Colonic mucosa (tissue), 4 donors: Measurements from ENCODE around the gene HYOU1. TPM values are rescaled to one million over a fixed set of nuclear protein-coding genes. Genes with fewer than 3 reads are reported as not detected.

ENCODE experiments used
- DNase-seq: peaks from one replicate; pipeline ENCODE4 v3.0.0-alpha.2; 2020
- H3K27ac ChIP-seq: fragments of 200-600 bp; one replicate; pipeline ENCODE4 v1.8.0; 2021
- H3K27me3 ChIP-seq: fragments of 200-600 bp; one replicate; pipeline ENCODE4 v1.8.0; 2021
- H3K36me3 ChIP-seq: fragments of 200-600 bp; one replicate; pipeline ENCODE4 v1.8.0; 2021
- H3K4me1 ChIP-seq: fragments of 200-600 bp; one replicate; pipeline ENCODE4 v1.8.0; 2021; ENCODE audit warnings: mild to moderate bottlenecking
- H3K4me3 ChIP-seq: fragments of 200-600 bp; one replicate; pipeline ENCODE4 v1.8.0; 2021
- H3K9ac ChIP-seq, 2 donors: one replicate each; pipeline ENCODE4 v1.7.0; 2013; ENCODE audit warnings: control low read depth in 2 of 2, low read depth in 2 of 2, low read length in 2 of 2
- H3K9me3 ChIP-seq: fragments of 200-600 bp; one replicate; pipeline ENCODE4 v1.8.0; 2021
- intact Hi-C: fragments of 100-400 bp; cut with DNase I; formaldehyde crosslinking; loops from one replicate; pipeline ENCODE4 v1.14.1; 2022
- total RNA-seq, 2 donors: library from RNA; stranded (reverse); fragmentation: NEBNext Ultra II Directional in 1 of 2; extraction: Animal tissue kit (Norgen Biotek cat#: 25700) in 1 of 2; gene quantifications; one replicate each; pipeline ENCODE4 v1.2.1, GENCODE V29; 2021
- TF ChIP-seq, protein P1 (sequence below): fragments of 200-600 bp; IDR thresholded peaks from one replicate; pipeline ENCODE4 v1.8.0; 2022; ENCODE audit warnings: antibody characterized with exemption, mild to moderate bottlenecking
- donor health status: healthy.
- donor health status: DM: no; HTN: no; CAD: no.
- donor health status: DM: no; HTN: no; CAD: no.

Gene HYOU1
- total RNA-seq, 2 donors from 2014 or later, result 120 to 273 TPM

DNA sequence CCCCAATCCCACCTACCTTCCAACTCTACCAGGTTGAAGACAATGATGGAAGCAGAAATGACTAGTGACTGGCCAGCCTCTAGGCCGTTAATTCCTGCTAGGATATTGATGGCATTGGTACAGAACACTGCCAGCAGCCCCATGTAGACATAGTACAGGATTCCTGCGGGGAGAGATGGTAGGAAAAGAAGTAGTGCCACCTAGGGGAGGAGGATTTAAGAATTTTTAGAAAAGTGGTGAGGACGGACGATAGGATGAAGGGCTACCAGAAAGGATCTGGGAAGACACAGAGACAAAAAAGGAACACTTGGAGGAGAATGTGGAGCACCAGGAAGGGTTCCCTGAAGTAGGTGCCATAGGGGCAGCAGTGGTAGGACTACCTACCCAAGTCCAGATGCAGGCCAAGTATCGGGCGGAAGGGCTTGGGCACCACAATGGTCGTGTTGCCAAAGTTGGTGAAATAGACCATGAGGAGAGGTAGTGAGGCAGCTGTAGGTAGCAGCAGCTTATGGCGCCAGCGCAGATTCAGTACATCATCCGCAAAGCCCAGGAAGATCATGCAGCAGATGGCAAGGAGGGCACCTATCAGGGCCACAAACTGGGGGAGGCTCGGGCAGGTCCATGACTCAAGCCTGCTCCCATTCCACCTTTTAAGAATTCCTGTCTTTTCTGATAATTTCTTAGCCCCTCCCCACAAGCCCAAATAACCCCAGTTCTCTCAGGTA is 43.4 kb upstream of the HYOU1 start:
- Histone ChIP-seq H3K9me3 (no peaks in the 10 kb centered on the region), H3K4me3 (peak overlapping the region; percentile 86), H3K36me3 (peaks cover 5% of the 10 kb centered on the region), H3K4me1 (peaks cover 15% of the 10 kb centered on the region), H3K9ac (peak overlapping the region; percentile 67 to 88), H3K27me3 (no peaks in the 10 kb centered on the region), H3K27ac (no peak overlapping the region)
- TF ChIP-seq, protein P1, sequence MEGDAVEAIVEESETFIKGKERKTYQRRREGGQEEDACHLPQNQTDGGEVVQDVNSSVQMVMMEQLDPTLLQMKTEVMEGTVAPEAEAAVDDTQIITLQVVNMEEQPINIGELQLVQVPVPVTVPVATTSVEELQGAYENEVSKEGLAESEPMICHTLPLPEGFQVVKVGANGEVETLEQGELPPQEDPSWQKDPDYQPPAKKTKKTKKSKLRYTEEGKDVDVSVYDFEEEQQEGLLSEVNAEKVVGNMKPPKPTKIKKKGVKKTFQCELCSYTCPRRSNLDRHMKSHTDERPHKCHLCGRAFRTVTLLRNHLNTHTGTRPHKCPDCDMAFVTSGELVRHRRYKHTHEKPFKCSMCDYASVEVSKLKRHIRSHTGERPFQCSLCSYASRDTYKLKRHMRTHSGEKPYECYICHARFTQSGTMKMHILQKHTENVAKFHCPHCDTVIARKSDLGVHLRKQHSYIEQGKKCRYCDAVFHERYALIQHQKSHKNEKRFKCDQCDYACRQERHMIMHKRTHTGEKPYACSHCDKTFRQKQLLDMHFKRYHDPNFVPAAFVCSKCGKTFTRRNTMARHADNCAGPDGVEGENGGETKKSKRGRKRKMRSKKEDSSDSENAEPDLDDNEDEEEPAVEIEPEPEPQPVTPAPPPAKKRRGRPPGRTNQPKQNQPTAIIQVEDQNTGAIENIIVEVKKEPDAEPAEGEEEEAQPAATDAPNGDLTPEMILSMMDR, result peak; percentile 29
- DNase-seq, result no peak
- intact Hi-C loops, result no loop called here

DNA sequence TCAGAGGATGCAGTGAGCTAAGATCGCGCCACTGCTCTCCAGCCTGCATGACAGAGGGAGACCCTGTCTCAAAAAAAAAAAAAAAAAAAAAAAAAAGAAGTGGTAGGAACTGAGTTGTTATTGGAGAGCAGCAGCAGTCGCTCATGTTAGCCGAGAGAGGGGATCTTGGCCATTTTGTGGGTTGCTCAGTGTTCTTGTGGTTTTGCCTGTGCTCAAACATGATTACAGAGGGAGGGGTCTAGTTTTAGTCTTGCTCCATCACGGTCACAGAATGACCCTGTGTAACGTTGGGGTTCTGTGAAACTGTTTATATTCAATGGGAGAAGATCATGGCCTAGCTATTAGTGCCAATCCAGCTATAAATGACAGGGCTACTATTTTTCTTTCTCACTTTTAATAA is 42.7 kb upstream of the HYOU1 start:
- Histone ChIP-seq H3K9ac (no peak overlapping the region), H3K9me3 (no peaks in the 10 kb centered on the region), H3K27ac (no peak overlapping the region), H3K27me3 (no peaks in the 10 kb centered on the region), H3K4me1 (peaks cover 15% of the 10 kb centered on the region), H3K4me3 (no peak overlapping the region), H3K36me3 (peaks cover 5% of the 10 kb centered on the region)
- TF ChIP-seq, protein P1, result no peak
- DNase-seq, result no peak
- intact Hi-C loops, result loop anchor here (5.0 kb wide), 2 partner anchors 103 to 172 kb away; partner anchors contain the start of gene BCL9L

- peak overlapping the region; percentile 86 to 87 for H3K9ac ChIP-seq
- H3K27ac ChIP-seq, result peak overlapping the region; percentile 90
- intact Hi-C loops, result loop anchor here (5.0 kb wide), 2 partner anchors 107 to 168 kb away; partner anchors contain the start of gene BCL9L
- no peaks in the 10 kb centered on the region for H3K9me3 ChIP-seq
- peaks cover 5% of the 10 kb centered on the region for H3K36me3 ChIP-seq
- H3K27me3 ChIP-seq, result no peaks in the 10 kb centered on the region
- TF ChIP-seq, protein P1, result no peak
- peak; percentile 100 for DNase-seq
- peaks cover 4% of the 10 kb centered on the region for H3K4me1 ChIP-seq
- H3K4me3 ChIP-seq, result peak overlapping the region; percentile 71
Observed at GRCh38 chr11:119095066-119095880, 38.3 kb upstream of the HYOU1 start.

GRCh38 chr11:119094816-119095065 is 37.7 kb upstream of the HYOU1 start:
- peak; percentile 80 for DNase-seq
- peak overlapping the region; percentile 86 to 87 for H3K9ac ChIP-seq
- H3K27me3 ChIP-seq, result no peaks in the 10 kb centered on the region
- no peaks in the 10 kb centered on the region for H3K4me1 ChIP-seq
- peak overlapping the region; percentile 71 for H3K4me3 ChIP-seq
- TF ChIP-seq, protein P1, result peak; percentile 64
- peaks cover 5% of the 10 kb centered on the region for H3K36me3 ChIP-seq
- peak overlapping the region; percentile 90 for H3K27ac ChIP-seq
- intact Hi-C loops, result loop anchor here (5.0 kb wide), 2 partner anchors 108 to 167 kb away; partner anchors contain the start of gene BCL9L
- no peaks in the 10 kb centered on the region for H3K9me3 ChIP-seq

DNA sequence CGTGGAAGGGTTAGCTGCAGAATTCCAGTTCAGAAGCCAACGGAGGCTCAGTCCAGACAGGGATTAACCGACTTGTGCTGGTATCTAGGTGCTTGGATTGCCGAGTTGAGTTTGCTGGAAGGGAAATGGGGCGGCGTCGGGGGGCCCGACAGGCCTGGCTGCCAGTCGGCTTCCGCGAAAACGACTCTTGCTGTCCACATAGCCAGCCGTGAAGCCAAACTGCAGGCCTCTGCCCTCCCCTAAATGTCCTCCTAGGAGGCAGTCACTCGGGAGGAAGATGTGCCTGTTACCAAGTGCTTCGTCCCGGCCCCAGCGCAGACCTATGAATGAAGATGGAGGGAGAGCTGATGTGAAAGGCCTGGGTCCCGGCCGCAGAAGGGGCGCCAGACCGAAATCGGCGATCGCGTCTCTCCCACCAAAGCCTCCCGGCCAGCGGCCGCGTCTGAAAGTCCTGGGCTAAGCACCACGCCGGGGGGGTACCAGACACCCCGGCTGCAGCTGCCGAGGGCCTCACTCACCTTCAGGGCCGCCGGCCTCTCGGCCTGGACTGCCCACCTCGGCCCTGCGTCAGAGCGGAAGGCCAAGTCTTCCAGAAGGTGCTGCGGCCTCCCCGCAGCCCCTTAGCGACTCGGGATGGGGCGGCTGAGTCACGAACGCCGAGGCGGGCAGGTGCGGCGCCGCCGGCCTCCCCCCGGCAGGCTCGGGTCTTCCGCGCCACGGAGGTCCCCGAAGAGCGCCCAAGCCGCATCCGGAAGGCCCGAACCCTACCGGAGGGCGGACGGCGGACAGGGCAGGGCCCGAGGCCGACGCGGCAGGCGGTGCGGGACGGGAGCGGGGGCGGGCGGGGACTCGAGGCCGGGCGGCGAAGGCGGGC is 37.2 kb upstream of the HYOU1 start:
- Histone ChIP-seq H3K4me3 (peak overlapping the region; percentile 71), H3K27ac (peak overlapping the region; percentile 90), H3K9ac (peak overlapping the region; percentile 86 to 87), H3K36me3 (peaks cover 5% of the 10 kb centered on the region), H3K27me3 (no peaks in the 10 kb centered on the region), H3K4me1 (no peaks in the 10 kb centered on the region), H3K9me3 (no peaks in the 10 kb centered on the region)
- peak; percentile 45 for DNase-seq
- intact Hi-C loops, result no loop called here
- TF ChIP-seq, protein P1, result no peak
